IMR-90 (cell line): ENCODE results near the gene OR5B21. TPM values are rescaled to one million over a fixed set of nuclear protein-coding genes. Genes with fewer than 3 reads are reported as not detected.

Experiments
- ATAC-seq: fragments of 200-7000 bp; cut with Tn5 transposase; 2 replicates; pipeline ENCODE4 v1.9.1; 2020; ENCODE audit warnings: low read depth, mild to moderate bottlenecking, moderate library complexity
- BruUV-seq: library from RNA; stranded (reverse); fragments of 400-500 nt; replicated peaks from 2 replicates; lab custom pipeline; 2021; lab: Mats Ljungman, UMichigan
- CTCF ChIA-PET: fragments of 300-600 bp; formaldehyde crosslinking; extraction: SDS; loops from one replicate; lab custom pipeline; 2021; ENCODE audit warnings: antibody characterized with exemption; lab: Yijun Ruan, JAX
- POLR2A ChIA-PET: fragments of 300-600 bp; sonication (Branson Sonifier 250); formaldehyde crosslinking; loops from one replicate; lab custom pipeline; 2022; ENCODE audit warnings: antibody characterized with exemption; ENCODE audit not compliant: unreplicated experiment; lab: Charles Lee
- DNase-seq: peaks from one replicate; pipeline ENCODE4 v3.0.0; 2013
- H2AFZ ChIP-seq: replicated peaks from 2 replicates; pipeline ENCODE3; 2013; ENCODE audit warnings: low read length, mild to moderate bottlenecking; ENCODE audit not compliant: poor library complexity
- H2AK5ac ChIP-seq: 2 replicates; pipeline ENCODE4 v1.6.1; 2013; ENCODE audit warnings: low read depth, low read length, inconsistent platforms
- H2AK9ac ChIP-seq: replicated peaks from 2 replicates; pipeline ENCODE3; 2013; ENCODE audit warnings: mild to moderate bottlenecking, low read depth, low read length, moderate library complexity; ENCODE audit not compliant: poor library complexity
- H2BK120ac ChIP-seq: 2 replicates; pipeline ENCODE4 v1.6.1; 2013; ENCODE audit warnings: low read depth, low read length, inconsistent platforms
- H2BK15ac ChIP-seq: 3 replicates; pipeline ENCODE4 v1.6.1; 2013; ENCODE audit warnings: low read depth, low read length, inconsistent platforms
- H2BK20ac ChIP-seq: 2 replicates; pipeline ENCODE4 v1.6.1; 2013; ENCODE audit warnings: low read depth, mild to moderate bottlenecking, inconsistent platforms, low read length, moderate library complexity
- H2BK5ac ChIP-seq: 2 replicates; pipeline ENCODE4 v1.6.1; 2013; ENCODE audit warnings: mild to moderate bottlenecking, low read depth, low read length, inconsistent platforms; ENCODE audit not compliant: poor library complexity, severe bottlenecking
- H3K14ac ChIP-seq: replicated peaks from 2 replicates; pipeline ENCODE4 v1.6.1; 2013; ENCODE audit warnings: low read depth, low read length, inconsistent platforms
- H3K18ac ChIP-seq: 2 replicates; pipeline ENCODE4 v1.6.1; 2013; ENCODE audit warnings: low read depth, low read length, control low read depth
- H3K23ac ChIP-seq: 2 replicates; pipeline ENCODE4 v1.6.1; 2013; ENCODE audit warnings: low read depth, low read length, inconsistent platforms
- H3K27ac ChIP-seq: 2 replicates; pipeline ENCODE4 v1.5.1; 2013; ENCODE audit warnings: mild to moderate bottlenecking, control low read depth, low read length; ENCODE audit not compliant: insufficient read depth
- H3K27me3 ChIP-seq: 2 replicates; pipeline ENCODE4 v1.6.1; 2013; ENCODE audit warnings: low read length; ENCODE audit not compliant: control insufficient read depth, insufficient read depth
- H3K36me3 ChIP-seq: 2 replicates; pipeline ENCODE4 v1.6.1; 2013; ENCODE audit warnings: low read length, mixed read lengths; ENCODE audit not compliant: control insufficient read depth, insufficient read depth
- H3K4ac ChIP-seq: 2 replicates; pipeline ENCODE4 v1.6.1; 2013; ENCODE audit warnings: low read depth, low read length, inconsistent platforms
- H3K4me1 ChIP-seq: 2 replicates; pipeline ENCODE4 v1.6.1; 2013; ENCODE audit warnings: low read length, mixed read lengths; ENCODE audit not compliant: control insufficient read depth, insufficient read depth
- H3K4me2 ChIP-seq: 2 replicates; pipeline ENCODE4 v1.6.1; 2013; ENCODE audit warnings: low read depth, mild to moderate bottlenecking, control low read depth, low read length, moderate library complexity
- H3K4me3 ChIP-seq: 2 replicates; pipeline ENCODE4 v1.5.1; 2013; ENCODE audit warnings: low read depth, mild to moderate bottlenecking, control low read depth, low read length, moderate library complexity; ENCODE audit not compliant: insufficient read depth
- H3K56ac ChIP-seq: 2 replicates; pipeline ENCODE4 v1.6.1; 2013; ENCODE audit warnings: low read length, inconsistent platforms; ENCODE audit not compliant: insufficient read depth; ENCODE audit errors: extremely low read depth
- H3K79me1 ChIP-seq, 2 experiments: 2 replicates each; pipeline ENCODE4 v1.6.1; 2013; ENCODE audit warnings: low read length in 2 of 2, inconsistent platforms in 1 of 2, low read depth in 1 of 2
- H3K9ac ChIP-seq: 2 replicates; pipeline ENCODE4 v1.6.1; 2013; ENCODE audit warnings: low read depth, low read length, control low read depth
- H3K9me1 ChIP-seq: 2 replicates; pipeline ENCODE4 v1.6.1; 2013; ENCODE audit warnings: low read length, inconsistent platforms; ENCODE audit not compliant: insufficient read depth
- H3K9me3 ChIP-seq: 2 replicates; pipeline ENCODE4 v1.6.1; 2013; ENCODE audit warnings: low read length; ENCODE audit not compliant: control insufficient read depth, insufficient read depth
- H4K20me1 ChIP-seq: 2 replicates; pipeline ENCODE4 v1.6.1; 2013; ENCODE audit warnings: low read length, inconsistent platforms; ENCODE audit not compliant: insufficient read depth
- H4K5ac ChIP-seq: 2 replicates; pipeline ENCODE4 v1.6.1; 2013; ENCODE audit warnings: mild to moderate bottlenecking, low read depth, low read length, control low read depth
- H4K8ac ChIP-seq, 2 experiments: 2 replicates each; pipeline ENCODE4 v1.6.1; 2013; ENCODE audit warnings: low read depth in 2 of 2, low read length in 2 of 2, control low read depth in 1 of 2, inconsistent platforms in 1 of 2
- H4K91ac ChIP-seq: 2 replicates; pipeline ENCODE4 v1.6.1; 2013; ENCODE audit warnings: low read depth, low read length, inconsistent platforms; ENCODE audit not compliant: insufficient read depth
- BHLHE40 ChIP-seq: fragments of 150-350 bp; IDR thresholded peaks from 2 replicates; pipeline ENCODE4 v1.6.1; 2016; ENCODE audit warnings: mild to moderate bottlenecking, low read depth, low read length
- CHD1 ChIP-seq: IDR thresholded peaks from 2 replicates; pipeline ENCODE4 v1.6.1; 2012; ENCODE audit warnings: low read depth, low read length, improper control_type of control experiment
- CTCF ChIP-seq: conservative IDR thresholded peaks from 2 replicates; pipeline ENCODE4 v1.5.1; 2012; ENCODE audit warnings: mild to moderate bottlenecking, low read depth, low read length, improper control_type of control experiment
- dilution Hi-C: fragments of 300-500 bp; cut with HindIII; formaldehyde crosslinking; loops from one replicate; pipeline ENCODE4 v1.14.3; 2018; ENCODE audit warnings: low sequenced_read_pairs; ENCODE audit not compliant: unreplicated experiment
- in situ Hi-C: fragments of 300-500 bp; cut with MboI; formaldehyde crosslinking; loops from 3 replicates; pipeline ENCODE4 v1.14.3; 2019; ENCODE audit warnings: low sequenced_read_pairs, inconsistent platforms, mixed read lengths
- intact Hi-C: fragments of 100-400 bp; cut with micrococcal nuclease; formaldehyde crosslinking; loops from 2 replicates; pipeline ENCODE4 v1.10.0; 2022
- polyA plus RNA-seq, 3 experiments: library from polyadenylated mRNA; depleted of rRNA; stranded (reverse); fragments of >200 nt; gene quantifications; 2 replicates each; pipeline ENCODE4 v1.2.3, GENCODE V29; 2012; ENCODE audit warnings: low replicate concordance in 1 of 3
- total RNA-seq: library from RNA; depleted of rRNA; stranded (reverse); fragments of >200 nt; gene quantifications from 2 replicates; pipeline ENCODE4 v1.2.3, GENCODE V29; 2012

Gene OR5B21
- total and polyA plus RNA-seq, 2 of the 4 experiments (the other 2 are of a cell fraction) = not detected

- Histone ChIP-seq H4K91ac (no peak overlapping the region), H4K5ac (no peak overlapping the region), H2BK120ac (no peak overlapping the region), H3K4ac (no peak overlapping the region), H3K4me1 (no peaks in the 10 kb centered on the region), H3K27me3 (no peaks in the 10 kb centered on the region), H2BK20ac (no peak overlapping the region), H2AFZ (no peak overlapping the region), H2BK5ac (no peak overlapping the region), H3K56ac (no peak overlapping the region), H2BK15ac (no peak overlapping the region), H2AK5ac (0 out of 2 replicates have a peak overlapping the region, but pooled peaks have one; percentile 24), H3K14ac (no peak overlapping the region), H3K4me3 (no peak overlapping the region), H3K79me1 (no peaks in the 10 kb centered on the region), H3K4me2 (no peak overlapping the region), H3K9me1 (no peaks in the 10 kb centered on the region), H2AK9ac (no peak overlapping the region), H4K8ac (no peak overlapping the region), H3K9me3 (no peaks in the 10 kb centered on the region; the same call in 1 of the 2 replicates), H3K23ac (no peak overlapping the region), H4K20me1 (no peaks in the 10 kb centered on the region), H3K18ac (peak overlapping the region; percentile 9; the same call in 1 of the 2 replicates), H3K36me3 (no peaks in the 10 kb centered on the region), H3K27ac (no peak overlapping the region), H3K9ac (no peak overlapping the region)
- CTCF ChIA-PET = no interaction called here
- dilution Hi-C loops = no loop called here
- in situ Hi-C loops = no loop called here
- BruUV-seq = no TSS peak
- POLR2A ChIA-PET = no interaction called here
- TF ChIP-seq CHD1 (no peak), BHLHE40 (no peak), CTCF (no peak)
- no peak for DNase-seq
- intact Hi-C loops = no loop called here
- ATAC-seq = no peak
Observed at GRCh38 chr11:58487170-58487569, 20.7 kb downstream of the OR5B21 start.
